Spleen (tissue), 11 donors: ENCODE results near the gene NCOA3. TPM values are rescaled to one million over a fixed set of nuclear protein-coding genes. Genes with fewer than 3 reads are reported as not detected.
"Not testable (repeated sequence)": the region's sequence is repeated elsewhere in the genome, so short reads cannot be mapped to it uniquely, and the experiment has no call there.

Source experiments
- DNase-seq: peaks from one replicate; pipeline ENCODE4 v3.0.0-alpha.2; 2020
- H3K27ac ChIP-seq, 8 donors: fragments of 200-600 bp; sonication (generic) in 7 of 8; 1 replicate in 4 of 8; 2 replicates in 4 of 8; pipeline versions ENCODE4 v1.5.0 to v1.8.0; 2016 to 2021; ENCODE audit warnings: inconsistent platforms in 4 of 8, mild to moderate bottlenecking in 4 of 8, moderate library complexity in 1 of 8
- H3K27me3 ChIP-seq, 7 donors: fragments of 200-600 bp; sonication (generic) in 6 of 7; replicated peaks in 1 of 7; 1 replicate in 4 of 7; 2 replicates in 3 of 7; pipeline versions ENCODE4 v1.5.0 to v1.8.0; 2016 to 2021; ENCODE audit warnings: inconsistent platforms in 3 of 7, mild to moderate bottlenecking in 1 of 7
- H3K36me3 ChIP-seq, 6 donors: fragments of 200-600 bp; sonication (generic) in 5 of 6; 1 replicate in 4 of 6; 2 replicates in 2 of 6; pipeline versions ENCODE4 v1.5.0 to v1.8.0; 2016 to 2021; ENCODE audit warnings: inconsistent platforms in 2 of 6
- H3K4me1 ChIP-seq, 6 donors: fragments of 200-600 bp; sonication (generic) in 5 of 6; 1 replicate in 3 of 6; 2 replicates in 3 of 6; pipeline versions ENCODE4 v1.5.0 to v1.8.0; 2016 to 2021; ENCODE audit warnings: inconsistent platforms in 3 of 6
- H3K4me3 ChIP-seq, 8 donors: fragments of 200-600 bp; sonication (generic) in 7 of 8; 1 replicate in 4 of 8; 2 replicates in 4 of 8; pipeline versions ENCODE4 v1.5.0 to v1.8.0; 2016 to 2021; ENCODE audit warnings: inconsistent platforms in 4 of 8, mild to moderate bottlenecking in 4 of 8, moderate library complexity in 2 of 8
- H3K9me3 ChIP-seq, 8 donors: fragments of 200-600 bp; sonication (generic) in 7 of 8; 1 replicate in 4 of 8; 2 replicates in 4 of 8; pipeline versions ENCODE4 v1.5.0 to v1.8.0; 2016 to 2021; ENCODE audit warnings: inconsistent platforms in 4 of 8
- CTCF ChIP-seq, 11 experiments: fragments of 200-600 bp in 7 of 11; fragments of 450-650 bp in 4 of 11; sonication (generic) in 4 of 11; IDR thresholded peaks in 8 of 11; conservative IDR thresholded peaks in 3 of 11; 1 replicate in 7 of 11; 2 replicates in 4 of 11; pipeline versions ENCODE4 v1.4.0 to v1.8.0; 2016 to 2021; ENCODE audit warnings: antibody characterized with exemption in 11 of 11, inconsistent platforms in 4 of 11, mild to moderate bottlenecking in 1 of 11
- POLR2A ChIP-seq, 3 donors: fragments of 450-650 bp; IDR thresholded peaks; one replicate each; pipeline ENCODE4 v1.5.1; 2017; ENCODE audit warnings: antibody characterized with exemption in 3 of 3, mild to moderate bottlenecking in 1 of 3
- POLR2AphosphoS5 ChIP-seq, 3 donors: sonication (generic); formaldehyde crosslinking; IDR thresholded peaks; one replicate each; pipeline ENCODE4 v1.5.1; 2017; ENCODE audit warnings: antibody characterized with exemption in 3 of 3
- WGBS, 5 donors: extraction: QIAGEN DNeasy Blood & Tissue Kit in 3 of 5; methylation state at CpG; one replicate each; pipeline versions ENCODE4 v1.1.5 to v1.1.7; 2013 to 2018; 5-methylcytosine and 5-hydroxymethylcytosine counted together
- intact Hi-C: fragments of 100-400 bp; cut with DNase I; formaldehyde crosslinking; loops from one replicate; pipeline ENCODE4 v1.15.0; 2023; ENCODE audit warnings: low total_unique reads
- polyA plus RNA-seq, 3 donors: library from polyadenylated mRNA; stranded (reverse); fragments of 200-250 nt; gene quantifications; one replicate each; pipeline ENCODE4 v1.2.1, GENCODE V29; 2013
- total RNA-seq, 7 donors: library from RNA; depleted of rRNA in 3 of 7; stranded (reverse); fragments of >200 nt in 3 of 7; fragmentation: NEBNext Ultra II Directional in 4 of 7; extraction: Animal tissue kit (Norgen Biotek cat#: 25700) in 4 of 7; gene quantifications; one replicate each; pipeline versions ENCODE4 v1.1.0 to v1.2.1, GENCODE V29; 2016 to 2021
- donor health status: healthy with polysubstance abuse.
- donor health status: DM: no; HTN: no; CAD: no; lungs with moderate emphysema.
- donor health status: DM: no; HTN: no; CAD: no.
- donor health status: Bipolar disorder and iron deficiency.
- donor health status: healthy.
- donor health status: DM: no; HTN: no; CAD: no.
- donor health status: DM: yes; HTN: yes; CAD: no.

NCOA3 gene
- total and polyA plus RNA-seq, 10 donors: 12.5 to 93.7 (median 82.2) TPM

GRCh38 chr20:47461120-47461685 lies 40.5 kb upstream of the NCOA3 start:
- intact Hi-C loops: no loop called here

GRCh38 chr20:47461906-47462305 lies 39.8 kb upstream of the NCOA3 start:
- H3K36me3 ChIP-seq, intact Hi-C loops, H3K4me1 ChIP-seq, H3K9me3 ChIP-seq, H3K27me3 ChIP-seq, H3K4me3 ChIP-seq, DNase-seq, H3K27ac ChIP-seq: not testable (repeated sequence)
- whole genome bisulfite sequencing, 5 donors: 96 to 98% (median 97%) methylated on average over 5 of the region's 5 CpGs

More at GRCh38 chr20:47461120-47461685, 40.5 kb upstream of the NCOA3 start:
- no peaks in the 10 kb centered on the region for H3K27me3 ChIP-seq
- no peaks in the 10 kb centered on the region for H3K36me3 ChIP-seq
- no peak overlapping the region for H3K27ac ChIP-seq
- DNase-seq: no peak
- H3K4me1 ChIP-seq: peaks cover 0 to 9% (median 0%) of the 10 kb centered on the region in 6 donors
- TF ChIP-seq CTCF (IDR thresholded peaks at IDR 0.05 in 8 of 11, conservative IDR thresholded peaks at IDR 0.05 in 3 of 11) (no peak), POLR2AphosphoS5 (IDR thresholded peaks at IDR 0.05) (no peak), POLR2A (IDR thresholded peaks at IDR 0.05) (no peak)
- 82 to 89% (median 87%) methylated on average over 5 of the region's 5 CpGs for WGBS, 5 donors
- no peaks in the 10 kb centered on the region for H3K9me3 ChIP-seq
- no peak overlapping the region for H3K4me3 ChIP-seq

GRCh38 chr20:47464380-47465101 lies 37.1 kb upstream of the NCOA3 start:
- H3K36me3 ChIP-seq: no peaks in the 10 kb centered on the region
- no peaks in the 10 kb centered on the region for H3K27me3 ChIP-seq
- H3K4me3 ChIP-seq: no peak overlapping the region
- intact Hi-C loops: no loop called here
- no peak for DNase-seq
- peaks cover 0 to 33% (median 16%) of the 10 kb centered on the region in 6 donors for H3K4me1 ChIP-seq
- 63 to 78% (median 66%) methylated on average over 11 of the region's 11 CpGs for WGBS, 5 donors
- H3K27ac ChIP-seq: peak overlapping the region in 5 of 8 donors; percentile 11 to 54 (median 44)
- H3K9me3 ChIP-seq: no peaks in the 10 kb centered on the region
- TF ChIP-seq POLR2A (IDR thresholded peaks at IDR 0.05) (no peak), POLR2AphosphoS5 (IDR thresholded peaks at IDR 0.05) (peak in 1 of 3 donors; percentile 38), CTCF (IDR thresholded peaks at IDR 0.05 in 8 of 11, conservative IDR thresholded peaks at IDR 0.05 in 3 of 11) (peak in 5 of 11 experiments; percentile 19 to 43 (median 32))

GRCh38 chr20:47465335-47466090 lies 36.2 kb upstream of the NCOA3 start:
- 92 to 97% (median 95%) methylated on average over 14 to 16 of the region's 16 CpGs for WGBS, 5 donors
- DNase-seq: no peak
- Histone ChIP-seq H3K4me3 (no peak overlapping the region), H3K27me3 (no peaks in the 10 kb centered on the region), H3K9me3 (no peaks in the 10 kb centered on the region), H3K36me3 (no peaks in the 10 kb centered on the region), H3K4me1 (peaks cover 0 to 36% (median 16%) of the 10 kb centered on the region in 6 donors), H3K27ac (peak overlapping the region in 4 of 8 donors; percentile 11 to 54 (median 48))
- TF ChIP-seq CTCF (IDR thresholded peaks at IDR 0.05 in 8 of 11, conservative IDR thresholded peaks at IDR 0.05 in 3 of 11) (no peak), POLR2AphosphoS5 (IDR thresholded peaks at IDR 0.05) (no peak), POLR2A (IDR thresholded peaks at IDR 0.05) (no peak)
- intact Hi-C loops: no loop called here
